GM23338 (cell line): ENCODE results near the gene CACNA1A.

Source experiments
- CREB1 ChIP-seq: fragments of 250-450 bp; sonication (Bioruptor Pico); IDR thresholded peaks from 2 replicates; pipeline ENCODE4 v1.5.0; 2020; ENCODE audit warnings: low read depth, mild to moderate bottlenecking, moderate library complexity
- CTCF ChIP-seq, 2 experiments: fragments of 200-600 bp in 1 of 2; sonication (generic) in 1 of 2; conservative IDR thresholded peaks; 2 replicates each; pipeline versions ENCODE4 v1.5.1 to v1.6.1; 2016 to 2017; ENCODE audit warnings: antibody characterized with exemption in 2 of 2, low read depth in 2 of 2, mild to moderate bottlenecking in 2 of 2, moderate library complexity in 1 of 2
- ETS1 ChIP-seq: IDR thresholded peaks from 2 replicates; pipeline ENCODE4 v1.6.1; 2016; ENCODE audit warnings: antibody characterized with exemption
- EZH2 ChIP-seq: fragments of 200-600 bp; sonication (generic); IDR thresholded peaks from one replicate; pipeline ENCODE4 v1.8.0; 2017; ENCODE audit warnings: antibody characterized with exemption, mild to moderate bottlenecking, low read depth; ENCODE audit not compliant: unreplicated experiment
- EZH2phosphoT487 ChIP-seq: fragments of 200-600 bp; sonication (generic); IDR thresholded peaks from one replicate; pipeline ENCODE4 v1.8.1; 2018; ENCODE audit warnings: antibody characterized with exemption; ENCODE audit not compliant: unreplicated experiment
- POLR2AphosphoS5 ChIP-seq: IDR thresholded peaks from 2 replicates; pipeline ENCODE4 v1.6.1; 2016; ENCODE audit warnings: antibody characterized with exemption, low read depth
- STAT1 ChIP-seq: IDR thresholded peaks from one replicate; pipeline ENCODE4 v1.6.1; 2016; ENCODE audit warnings: antibody characterized with exemption; ENCODE audit not compliant: unreplicated experiment
- ZNF331 ChIP-seq: fragments of 250-450 bp; sonication (Bioruptor Pico); IDR thresholded peaks from 2 replicates; pipeline ENCODE4 v1.5.0; 2020; ENCODE audit warnings: low read depth, mild to moderate bottlenecking, moderate library complexity
- TF ChIP-seq, protein P1 (sequence below): IDR thresholded peaks from one replicate; pipeline ENCODE4 v1.6.1; 2018; ENCODE audit warnings: antibody characterized with exemption; ENCODE audit not compliant: unreplicated experiment

- TF ChIP-seq CTCF (conservative IDR thresholded peaks at IDR 0.05; ENCODE audit: low read depth in 2 of 2) (no peak), POLR2AphosphoS5 (no peak), EZH2 (no peak), EZH2phosphoT487 (no peak), CREB1 (CRISPR knock-in tag) (no peak), ETS1 (no peak), ZNF331 (CRISPR knock-in tag) (no peak), STAT1 (no peak)
- TF ChIP-seq, protein P1, sequence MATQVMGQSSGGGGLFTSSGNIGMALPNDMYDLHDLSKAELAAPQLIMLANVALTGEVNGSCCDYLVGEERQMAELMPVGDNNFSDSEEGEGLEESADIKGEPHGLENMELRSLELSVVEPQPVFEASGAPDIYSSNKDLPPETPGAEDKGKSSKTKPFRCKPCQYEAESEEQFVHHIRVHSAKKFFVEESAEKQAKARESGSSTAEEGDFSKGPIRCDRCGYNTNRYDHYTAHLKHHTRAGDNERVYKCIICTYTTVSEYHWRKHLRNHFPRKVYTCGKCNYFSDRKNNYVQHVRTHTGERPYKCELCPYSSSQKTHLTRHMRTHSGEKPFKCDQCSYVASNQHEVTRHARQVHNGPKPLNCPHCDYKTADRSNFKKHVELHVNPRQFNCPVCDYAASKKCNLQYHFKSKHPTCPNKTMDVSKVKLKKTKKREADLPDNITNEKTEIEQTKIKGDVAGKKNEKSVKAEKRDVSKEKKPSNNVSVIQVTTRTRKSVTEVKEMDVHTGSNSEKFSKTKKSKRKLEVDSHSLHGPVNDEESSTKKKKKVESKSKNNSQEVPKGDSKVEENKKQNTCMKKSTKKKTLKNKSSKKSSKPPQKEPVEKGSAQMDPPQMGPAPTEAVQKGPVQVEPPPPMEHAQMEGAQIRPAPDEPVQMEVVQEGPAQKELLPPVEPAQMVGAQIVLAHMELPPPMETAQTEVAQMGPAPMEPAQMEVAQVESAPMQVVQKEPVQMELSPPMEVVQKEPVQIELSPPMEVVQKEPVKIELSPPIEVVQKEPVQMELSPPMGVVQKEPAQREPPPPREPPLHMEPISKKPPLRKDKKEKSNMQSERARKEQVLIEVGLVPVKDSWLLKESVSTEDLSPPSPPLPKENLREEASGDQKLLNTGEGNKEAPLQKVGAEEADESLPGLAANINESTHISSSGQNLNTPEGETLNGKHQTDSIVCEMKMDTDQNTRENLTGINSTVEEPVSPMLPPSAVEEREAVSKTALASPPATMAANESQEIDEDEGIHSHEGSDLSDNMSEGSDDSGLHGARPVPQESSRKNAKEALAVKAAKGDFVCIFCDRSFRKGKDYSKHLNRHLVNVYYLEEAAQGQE, result no peak
Measured at GRCh38 chr19:13291913-13292312, 214.4 kb downstream of the CACNA1A start.
